Activated T-cell treated with anti-CD3 and anti-CD28 coated beads, Interleukin-2, amount 50 U/mL, for 48 hours (primary cell): Measurements from ENCODE around the gene MAGEA2.
"Not testable (repeated sequence)": the region's sequence is repeated elsewhere in the genome, so short reads cannot be mapped to it uniquely, and the experiment has no call there.

Experiments
- DNase-seq, 2 experiments: peaks; one replicate each; pipeline ENCODE4 v3.0.0-alpha.2; 2020

The MAGEA2 gene, protein sequence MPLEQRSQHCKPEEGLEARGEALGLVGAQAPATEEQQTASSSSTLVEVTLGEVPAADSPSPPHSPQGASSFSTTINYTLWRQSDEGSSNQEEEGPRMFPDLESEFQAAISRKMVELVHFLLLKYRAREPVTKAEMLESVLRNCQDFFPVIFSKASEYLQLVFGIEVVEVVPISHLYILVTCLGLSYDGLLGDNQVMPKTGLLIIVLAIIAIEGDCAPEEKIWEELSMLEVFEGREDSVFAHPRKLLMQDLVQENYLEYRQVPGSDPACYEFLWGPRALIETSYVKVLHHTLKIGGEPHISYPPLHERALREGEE

DNA sequence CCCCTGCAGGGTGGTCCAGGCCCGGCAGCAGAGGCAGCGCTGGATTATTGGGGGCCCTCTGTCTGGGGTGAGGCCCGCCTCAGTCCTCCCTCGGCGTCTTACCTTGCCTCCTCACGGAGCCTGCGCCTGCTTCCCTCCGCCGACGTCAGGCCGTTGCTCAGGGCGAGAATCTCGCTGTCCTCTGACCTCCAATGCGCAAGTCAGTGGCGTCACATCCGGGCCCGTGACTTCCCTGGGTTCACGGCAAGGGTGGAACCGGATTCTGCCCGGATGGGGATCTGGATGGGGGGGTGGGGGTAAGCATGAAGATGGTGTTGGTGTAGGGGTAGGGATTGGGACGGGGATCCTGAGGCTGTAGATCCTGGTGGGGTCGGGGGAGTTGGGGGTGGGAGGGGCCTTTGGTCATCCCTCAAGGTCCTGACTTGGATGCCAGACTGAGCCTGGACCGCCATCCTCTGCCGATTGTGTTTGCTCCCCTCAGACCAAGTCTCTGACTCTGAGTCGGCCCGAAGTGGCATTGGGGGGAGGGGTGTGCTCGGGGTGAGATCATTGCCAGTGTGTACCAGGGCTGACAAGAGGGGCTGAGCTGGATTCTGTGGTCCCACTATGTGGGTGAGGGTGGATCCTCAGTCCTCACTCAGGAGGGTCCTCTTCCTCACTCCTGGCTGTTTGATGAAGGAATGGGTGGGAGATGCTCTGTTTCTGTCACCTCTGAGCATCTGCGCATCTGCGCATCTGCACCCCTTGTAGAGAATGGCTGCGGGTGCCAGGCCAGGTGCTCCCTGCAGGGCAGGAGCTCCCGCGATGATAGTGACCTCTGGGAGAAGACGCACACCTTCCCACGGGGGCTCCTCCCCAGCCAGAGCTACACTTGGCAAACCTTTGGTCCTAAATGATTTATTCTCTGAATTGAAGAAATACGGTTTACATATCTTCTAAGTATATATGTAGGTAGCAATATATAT, at the start of gene MAGEA2:
Gene MAGEA2, minus strand, starts transcription at position 157 of the 965 bp plus-strand sequence. CDS start 2,479 bp downstream, outside the sequence.
- DNase-seq: not testable (repeated sequence)

DNA sequence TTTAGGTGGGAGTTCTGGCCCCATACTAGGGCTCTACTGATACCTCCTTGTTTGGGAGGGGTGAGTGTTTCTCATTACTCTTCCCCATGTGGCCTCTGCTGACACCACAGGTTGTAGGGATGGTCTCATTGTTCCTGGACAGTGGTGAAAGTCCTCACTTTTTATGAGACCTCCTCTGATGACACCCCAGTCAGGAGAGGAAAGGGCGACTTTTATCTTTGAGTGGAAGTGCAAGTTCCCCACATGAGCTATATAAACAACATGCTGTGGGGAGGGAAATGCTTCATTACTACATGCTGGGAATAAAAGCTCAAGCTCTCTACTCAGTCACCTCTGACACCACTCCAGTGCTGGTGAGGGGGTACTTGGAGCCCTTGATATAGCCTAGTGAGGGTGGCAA, 45.3 kb upstream of the MAGEA2 start:
- DNase-seq: no peak

- DNase-seq: not testable (repeated sequence)
Measured at GRCh38 chrX:152787062-152787461, 33.4 kb upstream of the MAGEA2 start.

DNA sequence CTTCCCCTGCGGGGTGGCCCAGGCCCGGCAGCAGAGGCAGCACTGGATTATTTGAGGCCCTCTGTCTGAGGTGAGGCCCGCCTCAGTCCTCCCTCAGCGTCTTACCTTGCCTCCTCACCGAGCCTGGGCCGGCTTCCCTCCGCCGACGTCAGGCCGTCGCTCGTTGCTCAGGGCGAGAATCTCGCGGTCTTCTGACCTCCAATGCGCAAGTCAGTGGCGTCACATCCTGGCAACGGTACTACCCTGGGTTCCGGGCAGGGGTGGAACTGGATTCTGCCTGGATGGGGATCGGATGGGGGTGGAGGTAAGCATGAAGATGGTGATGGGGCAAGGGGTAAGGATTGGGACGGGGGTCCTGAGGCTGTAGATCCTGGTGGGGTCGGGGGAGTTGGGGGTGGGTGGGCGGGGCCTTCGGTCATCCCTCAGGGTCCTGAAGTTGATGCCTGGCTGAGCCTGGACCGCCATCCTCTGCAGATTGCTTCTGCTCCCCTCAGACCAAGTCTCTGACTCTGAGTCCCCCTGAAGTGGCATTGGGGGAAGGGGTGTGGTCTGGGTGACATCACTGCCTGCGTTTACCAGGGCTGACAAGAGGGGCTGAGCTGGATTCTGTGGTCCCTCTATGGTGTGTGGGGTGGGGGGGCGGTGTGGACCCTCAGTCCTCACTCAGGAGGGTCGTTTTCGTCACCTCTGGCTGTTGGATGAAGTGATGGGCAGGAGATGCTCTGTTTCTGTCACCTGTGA, 16.1 kb upstream of the MAGEA2 start, which contains the start of gene MAGEA6:
Gene MAGEA6, minus strand, starts transcription at position 141 of the 741 bp plus-strand sequence. CDS start 2,039 bp downstream, outside the sequence.
- not testable (repeated sequence) for DNase-seq

GRCh38 chrX:152766562-152766961, 12.9 kb upstream of the MAGEA2 start:
- not testable (repeated sequence) for DNase-seq

GRCh38 chrX:152761582-152761981, 7.9 kb upstream of the MAGEA2 start:
- not testable (repeated sequence) for DNase-seq

DNA sequence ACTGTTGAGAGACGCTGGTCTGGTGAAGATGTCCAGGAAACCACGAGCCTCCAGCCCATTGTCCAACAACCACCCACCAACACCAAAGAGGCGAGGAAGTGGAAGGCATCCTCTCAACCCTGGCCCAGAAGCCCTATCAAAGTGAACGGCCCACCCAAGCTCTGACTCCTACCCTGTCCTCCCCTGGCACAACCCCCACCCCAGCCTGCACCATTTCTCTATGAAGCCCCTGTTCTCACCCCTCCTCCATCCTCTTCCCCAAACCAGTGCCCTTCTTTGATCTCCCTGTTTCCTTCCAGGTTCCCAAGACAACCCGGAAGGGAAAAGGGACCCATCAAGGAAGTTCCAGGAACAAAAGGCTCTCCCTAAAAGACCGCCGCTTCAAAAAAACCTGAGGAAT, 5.9 kb upstream of the MAGEA2 start:
- DNase-seq: not testable (repeated sequence)

DNA sequence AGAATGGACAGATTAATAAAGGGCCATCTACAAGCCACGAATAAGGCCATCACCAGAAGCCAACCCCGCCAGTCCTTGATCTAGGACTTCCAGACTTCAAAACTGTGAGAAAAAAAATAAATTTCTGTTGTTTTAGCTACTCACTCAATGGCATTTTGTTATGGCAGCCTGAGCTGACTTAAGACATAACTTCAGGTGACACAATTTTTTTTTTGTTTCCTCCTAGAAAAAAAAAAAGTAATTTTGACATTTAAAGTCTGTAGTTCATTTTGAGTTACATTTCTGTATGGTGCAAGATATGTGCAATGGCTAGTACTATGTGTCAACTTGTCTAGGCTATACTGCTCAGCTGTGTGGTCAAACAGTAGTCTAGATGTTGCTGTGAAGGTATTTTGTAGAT, 5.3 kb upstream of the MAGEA2 start, which contains the start of gene CSAG3:
Gene CSAG3, plus strand, starts transcription at position 301 of the 400 bp plus-strand sequence.
- DNase-seq: not testable (repeated sequence)

DNA sequence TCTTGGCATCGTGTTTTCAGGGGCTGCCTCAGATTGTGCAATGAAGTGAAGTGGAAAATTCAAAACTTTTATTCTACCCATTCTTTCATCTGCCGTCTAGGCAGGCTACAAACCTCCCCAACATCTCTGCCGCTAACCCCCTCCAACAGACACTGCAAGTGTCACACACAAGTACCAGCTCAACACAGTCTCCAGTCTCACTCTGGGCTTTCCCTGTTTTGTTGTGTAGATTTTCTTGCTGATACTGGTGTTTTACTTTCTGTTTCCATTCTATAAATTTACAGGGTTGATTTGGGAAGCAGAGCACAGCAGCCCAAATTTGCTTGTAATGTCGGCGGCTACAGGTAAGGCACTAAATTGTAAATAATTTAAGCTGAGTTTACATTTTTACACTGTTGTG, 1.2 kb upstream of the MAGEA2 start:
- DNase-seq: not testable (repeated sequence)

DNA sequence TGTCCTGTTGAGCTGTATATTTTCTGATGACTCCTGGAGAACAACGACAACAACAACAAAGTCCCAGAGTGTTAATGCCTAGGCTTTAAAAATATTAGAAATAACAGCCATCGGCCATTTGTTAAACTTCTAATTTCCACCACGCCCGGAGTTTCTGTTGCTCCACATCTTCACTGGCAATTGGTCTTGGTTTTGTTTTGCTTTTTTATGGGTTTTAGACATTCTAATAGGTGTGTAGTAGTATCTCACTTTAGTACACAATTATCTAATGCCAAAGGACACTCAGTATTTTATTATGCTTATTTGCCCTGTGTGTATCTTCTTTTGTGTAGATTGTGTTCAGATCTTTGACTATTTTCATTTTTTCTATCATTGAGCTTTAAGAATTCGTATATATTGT, 15.1 kb downstream of the MAGEA2 start:
- no peak for DNase-seq

DNA sequence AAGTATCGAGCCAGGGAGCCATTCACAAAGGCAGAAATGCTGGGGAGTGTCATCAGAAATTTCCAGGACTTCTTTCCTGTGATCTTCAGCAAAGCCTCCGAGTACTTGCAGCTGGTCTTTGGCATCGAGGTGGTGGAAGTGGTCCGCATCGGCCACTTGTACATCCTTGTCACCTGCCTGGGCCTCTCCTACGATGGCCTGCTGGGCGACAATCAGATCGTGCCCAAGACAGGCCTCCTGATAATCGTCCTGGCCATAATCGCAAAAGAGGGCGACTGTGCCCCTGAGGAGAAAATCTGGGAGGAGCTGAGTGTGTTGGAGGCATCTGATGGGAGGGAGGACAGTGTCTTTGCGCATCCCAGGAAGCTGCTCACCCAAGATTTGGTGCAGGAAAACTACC, 17.1 kb downstream of the MAGEA2 start:
- DNase-seq: not testable (repeated sequence)

DNA sequence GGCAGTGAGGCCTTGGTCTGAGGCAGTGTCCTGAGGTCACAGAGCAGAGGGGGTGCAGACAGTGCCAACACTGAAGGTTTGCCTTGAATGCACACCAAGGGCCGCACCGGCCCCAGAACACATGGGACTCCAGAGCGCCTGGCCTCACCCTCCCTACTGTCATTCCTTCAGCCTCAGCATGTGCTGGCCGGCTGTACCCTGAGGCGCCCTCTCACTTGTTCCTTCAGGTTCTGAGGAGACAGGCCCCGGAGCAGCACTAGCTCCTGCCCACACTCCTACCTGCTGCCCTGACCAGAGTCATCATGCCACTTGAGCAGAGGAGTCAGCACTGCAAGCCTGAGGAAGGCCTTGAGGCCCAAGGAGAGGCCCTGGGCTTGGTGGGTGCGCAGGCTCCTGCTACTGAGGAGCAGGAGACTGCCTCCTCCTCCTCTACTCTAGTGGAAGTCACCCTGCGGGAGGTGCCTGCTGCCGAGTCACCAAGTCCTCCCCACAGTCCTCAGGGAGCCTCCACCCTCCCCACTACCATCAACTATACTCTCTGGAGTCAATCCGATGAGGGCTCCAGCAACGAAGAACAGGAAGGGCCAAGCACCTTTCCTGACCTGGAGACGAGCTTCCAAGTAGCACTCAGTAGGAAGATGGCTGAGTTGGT, 17.7 kb downstream of the MAGEA2 start:
- no peak for DNase-seq

- DNase-seq: no peak
Measured at GRCh38 chrX:152735101-152735500, 18.5 kb downstream of the MAGEA2 start.

GRCh38 chrX:152734143-152734858, 19.3 kb downstream of the MAGEA2 start:
- not testable (repeated sequence) for DNase-seq

DNA sequence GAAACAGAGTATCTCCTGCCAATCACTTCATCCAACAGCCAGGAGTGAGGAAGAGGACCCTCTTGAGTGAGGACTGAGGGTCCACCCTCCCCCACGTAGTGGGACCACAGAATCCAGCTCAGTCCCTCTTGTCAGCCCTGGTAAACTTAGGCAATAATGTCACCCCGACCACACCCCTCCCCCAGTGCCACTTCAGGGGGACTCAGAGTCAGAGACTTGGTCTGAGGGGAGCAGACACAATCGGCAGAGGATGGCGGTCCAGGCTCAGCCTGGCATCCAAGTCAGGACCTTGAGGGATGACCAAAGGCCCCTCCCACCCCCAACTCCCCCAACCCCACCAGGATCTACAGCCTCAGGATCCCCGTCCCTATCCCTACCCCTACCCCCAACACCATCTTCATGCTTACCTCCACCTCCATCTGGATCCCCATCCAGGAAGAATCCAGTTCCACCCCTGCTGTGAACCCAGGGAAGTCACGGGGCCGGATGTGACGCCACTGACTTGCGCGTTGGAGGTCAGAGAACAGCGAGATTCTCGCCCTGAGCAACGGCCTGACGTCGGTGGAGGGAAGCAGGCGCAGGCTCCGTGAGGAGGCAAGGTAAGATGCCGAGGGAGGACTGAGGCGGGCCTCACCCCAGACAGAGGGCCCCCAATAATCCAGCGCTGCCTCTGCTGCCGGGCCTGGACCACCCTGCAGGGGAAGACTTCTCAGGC, 20.2 kb downstream of the MAGEA2 start, which contains the start of the genes CSAG1 and MAGEA12:
Gene CSAG1, minus strand, starts transcription at position 461 of the 715 bp plus-strand sequence. CDS start 1,261 bp downstream, outside the sequence.
Gene MAGEA12, plus strand, starts transcription at position 497 of the 715 bp plus-strand sequence. CDS start 2,405 bp downstream, outside the sequence.
- DNase-seq: no peak

DNA sequence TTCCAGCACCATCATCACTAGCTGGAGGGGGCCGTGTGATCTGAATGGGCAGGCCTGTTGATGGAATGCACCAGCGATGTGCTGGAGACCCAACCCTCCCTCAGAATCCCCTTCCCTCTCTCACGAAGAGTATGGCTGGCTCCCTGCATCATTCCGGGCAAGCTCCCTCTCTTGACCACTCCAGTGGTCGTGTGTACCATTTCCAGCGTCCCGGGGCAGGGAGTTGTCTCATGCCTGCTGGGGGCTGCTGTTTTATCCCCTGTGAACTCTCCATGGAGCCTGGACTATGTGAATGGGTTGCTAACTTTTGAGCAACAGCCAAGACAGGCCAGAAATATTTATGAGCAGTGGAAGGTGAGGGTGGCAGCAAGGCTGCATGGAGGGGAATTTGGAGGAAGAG, 28.2 kb downstream of the MAGEA2 start:
- DNase-seq: no peak

- not testable (repeated sequence) for DNase-seq
Measured at GRCh38 chrX:152713815-152714787, 39.5 kb downstream of the MAGEA2 start, which contains the start of gene MAGEA2B. Gene MAGEA2B (plus strand): TSS chrX:152714628. CDS start chrX:152717107, 2,479 bp downstream.

GRCh38 chrX:152713195-152713594, 40.4 kb downstream of the MAGEA2 start:
- DNase-seq: not testable (repeated sequence)

DNA sequence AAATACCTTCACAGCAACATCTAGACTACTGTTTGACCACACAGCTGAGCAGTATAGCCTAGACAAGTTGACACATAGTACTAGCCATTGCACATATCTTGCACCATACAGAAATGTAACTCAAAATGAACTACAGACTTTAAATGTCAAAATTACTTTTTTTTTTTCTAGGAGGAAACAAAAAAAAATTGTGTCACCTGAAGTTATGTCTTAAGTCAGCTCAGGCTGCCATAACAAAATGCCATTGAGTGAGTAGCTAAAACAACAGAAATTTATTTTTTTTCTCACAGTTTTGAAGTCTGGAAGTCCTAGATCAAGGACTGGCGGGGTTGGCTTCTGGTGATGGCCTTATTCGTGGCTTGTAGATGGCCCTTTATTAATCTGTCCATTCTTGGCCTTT, 44.5 kb downstream of the MAGEA2 start, which contains the start of gene CSAG2:
Gene CSAG2, minus strand, starts transcription at position 101 of the 400 bp plus-strand sequence. CDS start 161 bp downstream, outside the sequence.
- DNase-seq: not testable (repeated sequence)
